HL-60 (cell line): Measurements from ENCODE around the gene NME3.

Experiments
- DNase-seq, 2 experiments: peaks; one replicate each; pipeline ENCODE4 v3.0.0-alpha.2; 2010 to 2020; ENCODE audit warnings: low read depth in 1 of 2, low spot score in 1 of 2
- H3K27ac ChIP-seq: fragments of 250-450 bp; sonication (Bioruptor Pico); replicated peaks from 2 replicates; pipeline ENCODE4 v1.5.1; 2020; ENCODE audit warnings: mild to moderate bottlenecking, moderate library complexity
- H3K27me3 ChIP-seq: fragments of 250-450 bp; sonication (Bioruptor Pico); 2 replicates; pipeline ENCODE4 v1.5.1; 2021; ENCODE audit warnings: mild to moderate bottlenecking, moderate library complexity; ENCODE audit not compliant: insufficient read depth, poor library complexity, severe bottlenecking
- H3K4me3 ChIP-seq: replicated peaks from 2 replicates; pipeline ENCODE4 v1.5.1; 2011; ENCODE audit warnings: mild to moderate bottlenecking, control low read depth, low read length; ENCODE audit not compliant: insufficient read depth
- CTCF ChIP-seq: IDR thresholded peaks from one replicate; pipeline ENCODE4 v1.5.1; 2011; ENCODE audit warnings: low read length, control low read depth, inconsistent platforms; ENCODE audit not compliant: insufficient read depth
- GABPA ChIP-seq: IDR thresholded peaks from 2 replicates; pipeline ENCODE4 v1.6.1; 2012; ENCODE audit warnings: low read depth
- POLR2AphosphoS5 ChIP-seq: IDR thresholded peaks from 2 replicates; pipeline ENCODE4 v1.6.1; 2012; ENCODE audit warnings: low read depth
- REST ChIP-seq: IDR thresholded peaks from 2 replicates; pipeline ENCODE4 v1.6.1; 2012; ENCODE audit warnings: low read depth; ENCODE audit not compliant: insufficient replicate concordance
- SPI1 ChIP-seq: IDR thresholded peaks from 2 replicates; pipeline ENCODE4 v1.6.1; 2012; ENCODE audit warnings: low read depth, mild to moderate bottlenecking, borderline replicate concordance

The NME3 gene

GRCh38 chr16:1770328-1771187 lies 785 bp downstream of the NME3 start:
- Histone ChIP-seq H3K27ac (peak overlapping the region; percentile 65), H3K27me3 (no peaks in the 10 kb centered on the region), H3K4me3 (peak overlapping the region; percentile 96)
- peak in 1 of 2 experiments; percentile 27 for DNase-seq
- TF ChIP-seq POLR2AphosphoS5 (peak; percentile 25), CTCF (no peak)

GRCh38 chr16:1769402-1770300 lies 1.7 kb downstream of the NME3 start:
- no peak overlapping the region for H3K4me3 ChIP-seq
- no peak for DNase-seq
- TF ChIP-seq SPI1 (no peak), CTCF (no peak), GABPA (no peak), POLR2AphosphoS5 (peak; percentile 19; the same call in 1 of the 2 replicates)
- no peaks in the 10 kb centered on the region for H3K27me3 ChIP-seq
- H3K27ac ChIP-seq = no peak overlapping the region

- no peak for TF ChIP-seq GABPA
- peak; percentile 3; the same call in 1 of the 2 replicates for TF ChIP-seq POLR2AphosphoS5
- DNase-seq = no peak
- Histone ChIP-seq H3K4me3 (no peak overlapping the region), H3K27ac (no peak overlapping the region), H3K27me3 (no peaks in the 10 kb centered on the region)
These were observed 2.5 kb downstream of the NME3 start for GRCh38 chr16:1768767-1769401.

- no peak for DNase-seq
- Histone ChIP-seq H3K27me3 (no peaks in the 10 kb centered on the region), H3K27ac (no peak overlapping the region), H3K4me3 (no peak overlapping the region)
- TF ChIP-seq POLR2AphosphoS5 (0 out of 2 replicates have a peak, but pooled peaks have one; percentile 10), REST (no peak)
These were observed 3.1 kb downstream of the NME3 start for GRCh38 chr16:1768061-1768766.
